ENCODE data around the gene HTRA2.

The HTRA2 gene

GRCh38 chr2:74564222-74564621 is 34.5 kb downstream of the HTRA2 start:
- no peak overlapping the region for H3K27ac ChIP-seq
- TF ChIP-seq, protein P1, sequence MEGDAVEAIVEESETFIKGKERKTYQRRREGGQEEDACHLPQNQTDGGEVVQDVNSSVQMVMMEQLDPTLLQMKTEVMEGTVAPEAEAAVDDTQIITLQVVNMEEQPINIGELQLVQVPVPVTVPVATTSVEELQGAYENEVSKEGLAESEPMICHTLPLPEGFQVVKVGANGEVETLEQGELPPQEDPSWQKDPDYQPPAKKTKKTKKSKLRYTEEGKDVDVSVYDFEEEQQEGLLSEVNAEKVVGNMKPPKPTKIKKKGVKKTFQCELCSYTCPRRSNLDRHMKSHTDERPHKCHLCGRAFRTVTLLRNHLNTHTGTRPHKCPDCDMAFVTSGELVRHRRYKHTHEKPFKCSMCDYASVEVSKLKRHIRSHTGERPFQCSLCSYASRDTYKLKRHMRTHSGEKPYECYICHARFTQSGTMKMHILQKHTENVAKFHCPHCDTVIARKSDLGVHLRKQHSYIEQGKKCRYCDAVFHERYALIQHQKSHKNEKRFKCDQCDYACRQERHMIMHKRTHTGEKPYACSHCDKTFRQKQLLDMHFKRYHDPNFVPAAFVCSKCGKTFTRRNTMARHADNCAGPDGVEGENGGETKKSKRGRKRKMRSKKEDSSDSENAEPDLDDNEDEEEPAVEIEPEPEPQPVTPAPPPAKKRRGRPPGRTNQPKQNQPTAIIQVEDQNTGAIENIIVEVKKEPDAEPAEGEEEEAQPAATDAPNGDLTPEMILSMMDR (IDR thresholded peaks at IDR 0.05): no peak
- no peak for TF ChIP-seq ZFX (IDR thresholded peaks at IDR 0.05; ENCODE audit: borderline replicate concordance)

GRCh38 chr2:74566076-74566753 is 36.5 kb downstream of the HTRA2 start:
- H3K27ac ChIP-seq: no peak overlapping the region
- TF ChIP-seq, protein P1 (IDR thresholded peaks at IDR 0.05): no peak
- TF ChIP-seq ZFX (IDR thresholded peaks at IDR 0.05; ENCODE audit: borderline replicate concordance): no peak

- H3K27ac ChIP-seq: no peak overlapping the region
- no peak for TF ChIP-seq ZFX (IDR thresholded peaks at IDR 0.05; ENCODE audit: borderline replicate concordance)
- TF ChIP-seq, protein P1 (IDR thresholded peaks at IDR 0.05): no peak
Observed at GRCh38 chr2:74566754-74567085, 37.0 kb downstream of the HTRA2 start.

- H3K27ac ChIP-seq: no peak overlapping the region
- no peak for TF ChIP-seq ZFX (IDR thresholded peaks at IDR 0.05; ENCODE audit: borderline replicate concordance)
- TF ChIP-seq, protein P1 (IDR thresholded peaks at IDR 0.05): no peak
Observed at GRCh38 chr2:74567881-74568280, 38.1 kb downstream of the HTRA2 start.

DNA sequence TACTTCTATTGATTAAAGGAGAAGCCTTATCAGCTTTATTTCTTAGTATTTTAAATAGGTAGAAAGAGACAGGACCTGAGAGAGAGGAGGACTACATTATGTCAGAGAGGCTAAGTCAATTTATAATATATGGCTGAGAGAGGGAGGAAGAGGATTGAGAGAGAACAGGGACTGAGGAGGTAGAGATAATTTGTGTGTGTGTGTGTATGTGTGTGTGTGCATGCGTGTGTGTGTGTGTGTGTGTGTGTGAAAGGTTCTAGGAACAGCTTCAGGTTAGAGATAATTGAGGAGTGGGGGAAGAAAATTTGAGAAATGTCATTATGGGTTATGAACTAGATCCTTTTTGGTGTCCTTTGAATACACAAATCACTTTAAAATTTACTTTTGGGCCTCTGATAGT is 40.0 kb downstream of the HTRA2 start:
- TF ChIP-seq, protein P1 (IDR thresholded peaks at IDR 0.05): no peak
- TF ChIP-seq ZFX (IDR thresholded peaks at IDR 0.05; ENCODE audit: borderline replicate concordance): no peak
- H3K27ac ChIP-seq: no peak overlapping the region

GRCh38 chr2:74571058-74571457 is 41.3 kb downstream of the HTRA2 start:
- TF ChIP-seq, protein P1 (IDR thresholded peaks at IDR 0.05): no peak
- no peak for TF ChIP-seq ZFX (IDR thresholded peaks at IDR 0.05; ENCODE audit: borderline replicate concordance)
- H3K27ac ChIP-seq: no peak overlapping the region

DNA sequence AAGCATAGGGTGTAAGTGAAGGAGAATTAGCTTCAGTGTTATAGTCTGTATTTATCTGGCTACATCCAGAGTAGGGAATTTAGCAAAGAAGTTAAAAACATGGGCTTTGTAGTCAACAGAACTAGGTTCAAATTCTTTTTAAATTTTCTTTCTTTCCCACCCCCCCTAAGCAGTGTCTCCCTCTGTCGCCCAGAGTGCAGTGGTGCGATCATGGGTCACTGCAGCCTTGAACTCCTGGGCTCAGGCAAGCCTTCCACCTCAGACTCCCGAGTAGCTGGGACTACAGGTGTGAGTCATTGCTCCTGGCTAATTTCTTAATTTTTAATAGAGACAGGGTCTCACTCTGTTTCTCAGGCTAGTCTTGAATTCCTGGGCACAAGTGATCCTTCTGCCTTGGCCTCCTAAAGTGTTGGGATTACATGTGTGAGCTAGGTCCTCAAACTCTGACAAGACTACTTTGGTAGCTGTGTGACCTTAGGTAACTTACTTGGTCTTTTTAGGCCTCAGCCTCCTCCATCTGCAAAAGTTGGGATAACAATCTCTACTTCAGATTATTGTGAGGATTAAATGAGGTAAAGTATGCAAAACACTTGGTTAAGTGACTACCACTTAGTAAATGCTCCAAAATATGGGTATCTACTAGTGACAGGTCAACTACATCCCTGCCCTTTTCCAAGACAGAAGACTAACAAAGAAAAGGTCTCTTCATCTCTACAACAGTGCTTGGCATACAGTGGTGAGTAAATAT is 42.6 kb downstream of the HTRA2 start:
- H3K27ac ChIP-seq: peak overlapping the region; percentile 35
- no peak for TF ChIP-seq ZFX (IDR thresholded peaks at IDR 0.05; ENCODE audit: borderline replicate concordance)
- TF ChIP-seq, protein P1 (IDR thresholded peaks at IDR 0.05): peak; percentile 15; the same call in 1 of the 2 replicates
